PC-3 (cell line): ENCODE data around the gene CADM4. TPM values are rescaled to one million over a fixed set of nuclear protein-coding genes. Genes with fewer than 3 reads are reported as not detected.

Experiments
- ATAC-seq: fragments of 200-7000 bp; cut with Tn5 transposase; 2 replicates; pipeline ENCODE4 v1.9.1; 2020; ENCODE audit warnings: mild to moderate bottlenecking, moderate library complexity
- BruUV-seq: library from RNA; stranded (reverse); fragments of 400-500 nt; replicated peaks from 2 replicates; lab custom pipeline; 2021; lab: Mats Ljungman, UMichigan
- CTCF ChIA-PET: fragments of 300-600 bp; sonication (Branson Sonifier 250); formaldehyde crosslinking; loops from one replicate; lab custom pipeline; 2022; ENCODE audit warnings: antibody characterized with exemption; lab: Charles Lee
- POLR2A ChIA-PET: fragments of 300-600 bp; sonication (Branson Sonifier 250); formaldehyde crosslinking; loops from one replicate; lab custom pipeline; 2022; ENCODE audit warnings: antibody characterized with exemption; ENCODE audit not compliant: unreplicated experiment; lab: Charles Lee
- DNase-seq: peaks from one replicate; pipeline ENCODE4 v3.0.0-alpha.2; 2015
- H2AFZ ChIP-seq: fragments of 300-600 bp; sonication (generic); 2 replicates; pipeline ENCODE4 v1.6.0; 2016; ENCODE audit warnings: antibody characterized with exemption, low read length
- H3F3A ChIP-seq: fragments of 300-600 bp; sonication (generic); one replicate; pipeline ENCODE4 v1.6.0; 2017; ENCODE audit warnings: antibody characterized with exemption, low read length, control low read depth, mild to moderate bottlenecking; ENCODE audit not compliant: unreplicated experiment
- H3K27ac ChIP-seq: fragments of 300-600 bp; sonication (generic); 2 replicates; pipeline ENCODE4 v1.5.1; 2016; ENCODE audit warnings: mild to moderate bottlenecking, low read length
- H3K27me3 ChIP-seq: fragments of 300-600 bp; sonication (generic); 2 replicates; pipeline ENCODE4 v1.6.1; 2016; ENCODE audit warnings: low read length, mixed read lengths
- H3K36me3 ChIP-seq: fragments of 300-600 bp; sonication (generic); 2 replicates; pipeline ENCODE4 v1.6.1; 2016; ENCODE audit warnings: low read depth, mixed run types, low read length, mixed read lengths
- H3K4me1 ChIP-seq: fragments of 300-600 bp; sonication (generic); 2 replicates; pipeline ENCODE4 v1.5.1; 2016; ENCODE audit warnings: low read length; ENCODE audit not compliant: insufficient read depth
- H3K4me2 ChIP-seq: fragments of 300-600 bp; sonication (generic); 2 replicates; pipeline ENCODE4 v1.6.0; 2016; ENCODE audit warnings: low read length
- H3K4me3 ChIP-seq: fragments of 300-600 bp; sonication (generic); 2 replicates; pipeline ENCODE4 v1.5.1; 2016; ENCODE audit warnings: mild to moderate bottlenecking, low read length, mixed read lengths
- H3K79me2 ChIP-seq: fragments of 300-600 bp; sonication (generic); 2 replicates; pipeline ENCODE4 v1.6.1; 2017; ENCODE audit warnings: low read length, mixed read lengths
- H3K9ac ChIP-seq: fragments of 300-600 bp; sonication (generic); 2 replicates; pipeline ENCODE4 v1.6.0; 2016; ENCODE audit warnings: mild to moderate bottlenecking, low read length
- H3K9me2 ChIP-seq: fragments of 300-600 bp; sonication (generic); replicated peaks from 2 replicates; pipeline ENCODE4 v1.6.1; 2016; ENCODE audit warnings: mixed run types, low read length, mixed read lengths
- H3K9me3 ChIP-seq: fragments of 300-600 bp; sonication (generic); 2 replicates; pipeline ENCODE4 v1.6.1; 2016; ENCODE audit warnings: low read length, mixed read lengths
- H4K20me1 ChIP-seq: fragments of 300-600 bp; sonication (generic); 2 replicates; pipeline ENCODE4 v1.6.1; 2016; ENCODE audit warnings: low read length, mixed read lengths
- EZH2 ChIP-seq: fragments of 300-600 bp; sonication (generic); IDR thresholded peaks from one replicate; pipeline ENCODE4 v1.6.1; 2017; ENCODE audit warnings: antibody characterized with exemption, mild to moderate bottlenecking, low read length; ENCODE audit not compliant: unreplicated experiment
- EZH2phosphoT487 ChIP-seq: fragments of 300-600 bp; sonication (generic); IDR thresholded peaks from 2 replicates; pipeline ENCODE4 v1.6.1; 2018; ENCODE audit warnings: mild to moderate bottlenecking, antibody characterized with exemption, low read length, borderline replicate concordance
- intact Hi-C: fragments of 100-400 bp; cut with micrococcal nuclease; formaldehyde crosslinking; loops from 2 replicates; pipeline ENCODE4 v1.9.0; 2023
- total RNA-seq: library from RNA; depleted of rRNA; stranded (reverse); fragments of >200 nt; gene quantifications from 2 replicates; pipeline ENCODE4 v1.2.3, GENCODE V29; 2014
- TF ChIP-seq, protein P1 (sequence below): fragments of 300-600 bp; sonication (generic); conservative IDR thresholded peaks from 2 replicates; pipeline ENCODE4 v1.5.1; 2017; ENCODE audit warnings: antibody characterized with exemption, low read depth, mild to moderate bottlenecking, low read length

The CADM4 gene
- total RNA-seq, 1 experiment from 2014 or later: 13.7 TPM

DNA sequence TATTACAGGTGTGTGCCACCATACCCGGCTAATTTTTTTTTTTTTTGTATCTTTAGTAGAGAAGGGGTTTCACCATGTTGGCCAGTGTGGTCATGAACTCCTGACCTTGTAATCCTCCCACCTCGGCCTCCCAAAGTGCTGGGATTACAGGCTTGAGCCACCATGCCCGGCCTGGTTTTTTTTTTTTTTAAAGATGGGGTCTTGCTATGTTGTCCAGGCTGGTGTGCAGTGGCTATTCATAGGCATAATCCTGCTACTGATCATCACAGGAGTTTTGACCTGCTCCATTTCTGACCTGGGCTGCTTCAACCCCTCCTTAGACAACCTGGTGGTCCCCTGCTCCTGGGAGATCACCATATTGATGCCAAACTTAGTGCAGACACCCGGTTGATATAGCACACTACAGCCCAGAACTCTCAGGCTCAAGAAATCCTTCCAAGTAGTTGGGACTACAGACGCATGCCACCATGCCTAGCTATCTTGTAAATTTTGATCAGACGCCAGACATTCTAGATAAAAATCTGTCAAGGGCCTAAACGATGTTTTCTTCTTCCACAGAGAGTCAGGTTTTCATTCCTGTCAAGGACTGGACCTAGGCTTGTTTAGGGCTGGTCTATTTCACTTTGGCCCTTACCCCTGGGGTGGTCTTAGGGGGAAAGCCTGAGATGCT is 20.8 kb upstream of the CADM4 start:
- peaks cover 34% of the 10 kb centered on the region for H4K20me1 ChIP-seq
- intact Hi-C loops: no loop called here
- ATAC-seq: no peak
- H3K36me3 ChIP-seq: peaks cover 75% of the 10 kb centered on the region
- H3K9me3 ChIP-seq: no peaks in the 10 kb centered on the region
- TF ChIP-seq, protein P1, sequence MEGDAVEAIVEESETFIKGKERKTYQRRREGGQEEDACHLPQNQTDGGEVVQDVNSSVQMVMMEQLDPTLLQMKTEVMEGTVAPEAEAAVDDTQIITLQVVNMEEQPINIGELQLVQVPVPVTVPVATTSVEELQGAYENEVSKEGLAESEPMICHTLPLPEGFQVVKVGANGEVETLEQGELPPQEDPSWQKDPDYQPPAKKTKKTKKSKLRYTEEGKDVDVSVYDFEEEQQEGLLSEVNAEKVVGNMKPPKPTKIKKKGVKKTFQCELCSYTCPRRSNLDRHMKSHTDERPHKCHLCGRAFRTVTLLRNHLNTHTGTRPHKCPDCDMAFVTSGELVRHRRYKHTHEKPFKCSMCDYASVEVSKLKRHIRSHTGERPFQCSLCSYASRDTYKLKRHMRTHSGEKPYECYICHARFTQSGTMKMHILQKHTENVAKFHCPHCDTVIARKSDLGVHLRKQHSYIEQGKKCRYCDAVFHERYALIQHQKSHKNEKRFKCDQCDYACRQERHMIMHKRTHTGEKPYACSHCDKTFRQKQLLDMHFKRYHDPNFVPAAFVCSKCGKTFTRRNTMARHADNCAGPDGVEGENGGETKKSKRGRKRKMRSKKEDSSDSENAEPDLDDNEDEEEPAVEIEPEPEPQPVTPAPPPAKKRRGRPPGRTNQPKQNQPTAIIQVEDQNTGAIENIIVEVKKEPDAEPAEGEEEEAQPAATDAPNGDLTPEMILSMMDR: no peak
- no peak for TF ChIP-seq EZH2phosphoT487
- no peak for TF ChIP-seq EZH2
- H3K9me2 ChIP-seq: no peaks in the 10 kb centered on the region
- DNase-seq: no peak
- H3K4me1 ChIP-seq: no peaks in the 10 kb centered on the region
- no peak overlapping the region for H3K9ac ChIP-seq
- ChIA-PET CTCF (no interaction called here), POLR2A (no interaction called here)
- H3K4me3 ChIP-seq: no peak overlapping the region
- no peaks in the 10 kb centered on the region for H3F3A ChIP-seq
- H3K79me2 ChIP-seq: peaks cover 24% of the 10 kb centered on the region; the same call in 1 of the 2 replicates
- no peak overlapping the region for H2AFZ ChIP-seq
- no peaks in the 10 kb centered on the region for H3K27me3 ChIP-seq
- BruUV-seq: no TSS peak
- H3K4me2 ChIP-seq: no peak overlapping the region
- H3K27ac ChIP-seq: no peak overlapping the region

DNA sequence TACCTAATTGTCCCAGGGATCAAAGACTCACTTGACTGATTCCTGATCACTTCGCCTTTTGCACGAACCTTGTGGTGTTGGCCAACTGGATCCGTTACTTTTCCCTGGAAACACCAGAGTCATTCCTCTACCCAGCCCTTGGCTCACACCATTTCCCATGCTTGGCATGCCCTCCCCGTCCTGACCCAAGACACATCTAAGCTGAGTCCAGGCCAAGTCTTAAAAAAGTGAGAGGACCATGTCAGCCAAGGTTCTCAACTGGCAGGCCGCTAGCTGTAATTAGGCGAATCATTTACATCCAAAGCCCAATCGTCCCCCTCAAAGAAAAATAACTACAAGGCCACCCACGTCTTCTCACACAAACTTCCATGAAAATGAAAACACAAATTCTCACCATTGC is 18.8 kb upstream of the CADM4 start:
- no peak overlapping the region for H3K4me3 ChIP-seq
- POLR2A ChIA-PET: no interaction called here
- H3K36me3 ChIP-seq: peaks cover 58% of the 10 kb centered on the region; the same call in 1 of the 2 replicates
- intact Hi-C loops: no loop called here
- no peaks in the 10 kb centered on the region for H3K9me3 ChIP-seq
- DNase-seq (no peak), ATAC-seq (no peak)
- peaks cover 19% of the 10 kb centered on the region for H4K20me1 ChIP-seq
- H3K4me2 ChIP-seq: no peak overlapping the region
- no peaks in the 10 kb centered on the region for H3F3A ChIP-seq
- BruUV-seq: no TSS peak
- no peak overlapping the region for H3K27ac ChIP-seq
- TF ChIP-seq EZH2phosphoT487 (no peak), EZH2 (no peak)
- TF ChIP-seq, protein P1: no peak
- CTCF ChIA-PET: interaction anchor here (0.7 kb wide), 1 partner anchor 10 kb away, joined by 9 read pairs; no protein-coding TSS in a partner anchor
- no peak overlapping the region for H2AFZ ChIP-seq
- peaks cover 15% of the 10 kb centered on the region; the same call in 1 of the 2 replicates for H3K79me2 ChIP-seq
- no peaks in the 10 kb centered on the region for H3K9me2 ChIP-seq
- H3K27me3 ChIP-seq: no peaks in the 10 kb centered on the region
- H3K4me1 ChIP-seq: no peaks in the 10 kb centered on the region
- H3K9ac ChIP-seq: no peak overlapping the region

DNA sequence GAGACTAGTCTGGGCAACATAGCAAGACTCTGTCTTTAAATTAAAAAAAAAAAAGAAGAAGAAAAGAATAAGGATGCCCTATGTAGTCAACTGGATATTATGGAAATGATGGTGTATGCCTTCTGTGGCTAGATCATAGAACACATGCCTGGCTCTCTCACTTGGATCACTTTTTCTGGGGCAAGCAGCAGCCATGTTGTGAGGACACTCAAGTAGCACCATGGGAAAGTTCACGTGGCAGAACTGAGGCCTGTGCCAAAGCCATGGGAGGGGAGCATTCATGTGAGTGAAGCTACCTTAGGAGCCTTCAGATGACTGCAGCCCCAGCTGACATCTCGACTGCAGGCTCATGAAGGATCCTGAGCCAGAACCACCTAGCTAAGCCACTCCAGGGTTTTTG is 18.4 kb upstream of the CADM4 start:
- Histone ChIP-seq H3K27me3 (no peaks in the 10 kb centered on the region), H3K79me2 (peaks cover 13% of the 10 kb centered on the region; the same call in 1 of the 2 replicates), H3K4me3 (no peak overlapping the region), H3K4me1 (no peaks in the 10 kb centered on the region), H3K9me2 (no peaks in the 10 kb centered on the region), H4K20me1 (peaks cover 19% of the 10 kb centered on the region), H3K9me3 (no peaks in the 10 kb centered on the region), H3K27ac (no peak overlapping the region), H3F3A (no peaks in the 10 kb centered on the region), H2AFZ (no peak overlapping the region), H3K9ac (no peak overlapping the region), H3K36me3 (peaks cover 58% of the 10 kb centered on the region; the same call in 1 of the 2 replicates), H3K4me2 (no peak overlapping the region)
- intact Hi-C loops: no loop called here
- no TSS peak for BruUV-seq
- ChIA-PET POLR2A (no interaction called here), CTCF (no interaction called here)
- ATAC-seq (no peak), DNase-seq (no peak)
- TF ChIP-seq EZH2 (no peak), EZH2phosphoT487 (no peak)
- TF ChIP-seq, protein P1: no peak
